DND-41 (cell line): ENCODE results near the gene CPLX1.

Experiments
- ATAC-seq: fragments of 200-7000 bp; cut with Tn5 transposase; 3 replicates; pipeline ENCODE4 v1.9.1; 2021; ENCODE audit warnings: low read depth; ENCODE audit not compliant: insufficient read depth
- DNase-seq: peaks from one replicate; pipeline ENCODE4 v3.0.0-alpha.2; 2020
- H2AFZ ChIP-seq: 2 replicates; pipeline ENCODE4 v1.6.0; 2012; ENCODE audit warnings: low read depth, low read length
- H3K27ac ChIP-seq: 2 replicates; pipeline ENCODE4 v1.5.1; 2012; ENCODE audit warnings: low read length, inconsistent platforms
- H3K27me3 ChIP-seq: fragments of 200-600 bp; sonication (generic); 2 replicates; pipeline ENCODE4 v1.6.0; 2012; ENCODE audit warnings: low read length, mild to moderate bottlenecking, inconsistent platforms; ENCODE audit not compliant: insufficient read depth, poor library complexity
- H3K36me3 ChIP-seq: 2 replicates; pipeline ENCODE4 v1.5.1; 2012; ENCODE audit warnings: low read length, inconsistent platforms; ENCODE audit not compliant: insufficient read depth
- H3K4me1 ChIP-seq: 2 replicates; pipeline ENCODE4 v1.5.1; 2012; ENCODE audit warnings: mild to moderate bottlenecking, low read length; ENCODE audit not compliant: insufficient read depth
- H3K4me2 ChIP-seq: 2 replicates; pipeline ENCODE4 v1.6.0; 2012; ENCODE audit warnings: mild to moderate bottlenecking, moderate library complexity, low read length, inconsistent platforms; ENCODE audit not compliant: insufficient read depth
- H3K4me3 ChIP-seq, 2 experiments: fragments of 200-600 bp in 1 of 2; shearing (Covaris generic) in 1 of 2; 2 replicates each; pipeline ENCODE4 v1.5.1; 2012 to 2016; ENCODE audit warnings: inconsistent platforms in 2 of 2, low read length in 2 of 2, mild to moderate bottlenecking in 2 of 2, low read depth in 1 of 2, moderate library complexity in 1 of 2
- H3K79me2 ChIP-seq: 2 replicates; pipeline ENCODE4 v1.6.0; 2012; ENCODE audit warnings: low read length, inconsistent platforms; ENCODE audit not compliant: insufficient read depth
- H3K9ac ChIP-seq: 2 replicates; pipeline ENCODE4 v1.6.0; 2012; ENCODE audit warnings: low read depth, mild to moderate bottlenecking, inconsistent platforms, low read length, moderate library complexity
- H3K9me3 ChIP-seq: 2 replicates; pipeline ENCODE4 v1.5.1; 2012; ENCODE audit warnings: low read length, moderate library complexity, mild to moderate bottlenecking, inconsistent platforms; ENCODE audit not compliant: insufficient read depth, severe bottlenecking
- H4K20me1 ChIP-seq: 2 replicates; pipeline ENCODE4 v1.6.0; 2012; ENCODE audit warnings: low read length; ENCODE audit not compliant: insufficient read depth
- EZH2 ChIP-seq: IDR thresholded peaks from 3 replicates; pipeline ENCODE4 v1.6.1; 2012; ENCODE audit warnings: borderline replicate concordance, low read depth, mild to moderate bottlenecking, moderate library complexity, low read length, inconsistent platforms; ENCODE audit not compliant: severe bottlenecking
- TF ChIP-seq, protein P1 (sequence below): IDR thresholded peaks from 2 replicates; pipeline ENCODE4 v1.5.1; 2012; ENCODE audit warnings: borderline replicate concordance, low read length, moderate library complexity, mild to moderate bottlenecking; ENCODE audit not compliant: poor library complexity, severe bottlenecking; ENCODE audit errors: extremely low read depth

CPLX1 gene

DNA sequence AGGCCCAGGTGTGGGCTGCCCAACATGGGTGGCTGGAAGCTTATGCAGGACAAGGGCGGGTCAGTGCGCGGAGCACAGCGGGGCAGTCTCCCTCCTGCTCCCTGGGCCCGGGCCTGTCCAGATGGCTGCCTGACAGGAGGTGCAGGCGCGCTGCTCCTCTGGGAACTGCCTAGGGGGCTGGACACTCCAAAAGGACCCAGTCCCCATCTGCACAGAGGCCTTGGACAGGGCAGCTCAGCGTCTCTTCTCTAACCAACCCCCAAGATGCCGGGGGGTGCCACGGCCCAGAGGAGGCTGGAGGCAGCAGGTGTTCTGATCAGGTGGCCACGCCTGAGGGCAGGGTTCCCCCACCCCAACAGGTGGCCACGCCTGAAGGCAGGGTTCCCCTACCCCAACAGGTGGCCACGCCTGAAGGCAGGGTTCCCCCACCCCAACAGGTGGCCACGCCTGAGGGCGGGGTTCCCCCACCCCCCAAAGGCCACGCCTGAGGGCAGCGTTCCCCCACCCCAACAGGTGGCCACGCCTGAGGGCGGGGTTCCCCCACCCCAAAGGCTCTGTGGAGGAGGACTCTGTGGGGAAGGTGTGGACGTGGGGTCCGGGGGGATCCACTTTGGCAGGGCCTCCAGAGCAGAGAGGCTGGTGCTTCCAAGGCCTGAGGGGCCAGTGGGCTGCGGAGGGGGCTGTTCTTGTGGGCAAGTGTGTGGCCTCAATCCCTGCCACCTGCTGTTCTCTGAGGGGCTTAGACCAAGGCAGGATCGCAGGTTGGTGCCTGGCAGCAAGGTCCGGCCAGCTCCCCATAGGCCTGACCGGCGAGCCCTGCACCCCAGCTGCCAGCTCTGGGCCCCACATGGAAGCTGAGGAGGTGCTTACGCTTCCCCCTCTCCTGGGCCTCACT, 36.1 kb downstream of the CPLX1 start:
- no peak for TF ChIP-seq EZH2
- TF ChIP-seq, protein P1, sequence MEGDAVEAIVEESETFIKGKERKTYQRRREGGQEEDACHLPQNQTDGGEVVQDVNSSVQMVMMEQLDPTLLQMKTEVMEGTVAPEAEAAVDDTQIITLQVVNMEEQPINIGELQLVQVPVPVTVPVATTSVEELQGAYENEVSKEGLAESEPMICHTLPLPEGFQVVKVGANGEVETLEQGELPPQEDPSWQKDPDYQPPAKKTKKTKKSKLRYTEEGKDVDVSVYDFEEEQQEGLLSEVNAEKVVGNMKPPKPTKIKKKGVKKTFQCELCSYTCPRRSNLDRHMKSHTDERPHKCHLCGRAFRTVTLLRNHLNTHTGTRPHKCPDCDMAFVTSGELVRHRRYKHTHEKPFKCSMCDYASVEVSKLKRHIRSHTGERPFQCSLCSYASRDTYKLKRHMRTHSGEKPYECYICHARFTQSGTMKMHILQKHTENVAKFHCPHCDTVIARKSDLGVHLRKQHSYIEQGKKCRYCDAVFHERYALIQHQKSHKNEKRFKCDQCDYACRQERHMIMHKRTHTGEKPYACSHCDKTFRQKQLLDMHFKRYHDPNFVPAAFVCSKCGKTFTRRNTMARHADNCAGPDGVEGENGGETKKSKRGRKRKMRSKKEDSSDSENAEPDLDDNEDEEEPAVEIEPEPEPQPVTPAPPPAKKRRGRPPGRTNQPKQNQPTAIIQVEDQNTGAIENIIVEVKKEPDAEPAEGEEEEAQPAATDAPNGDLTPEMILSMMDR = no peak
- Histone ChIP-seq H3K4me1 (no peaks in the 10 kb centered on the region), H4K20me1 (no peaks in the 10 kb centered on the region), H3K4me2 (no peak overlapping the region), H3K9me3 (no peaks in the 10 kb centered on the region), H3K79me2 (no peaks in the 10 kb centered on the region), H3K4me3 (no peak overlapping the region), H3K27me3 (no peaks in the 10 kb centered on the region), H3K9ac (no peak overlapping the region), H3K36me3 (no peaks in the 10 kb centered on the region), H3K27ac (no peak overlapping the region), H2AFZ (no peak overlapping the region)
- no peak for ATAC-seq
- DNase-seq = no peak

DNA sequence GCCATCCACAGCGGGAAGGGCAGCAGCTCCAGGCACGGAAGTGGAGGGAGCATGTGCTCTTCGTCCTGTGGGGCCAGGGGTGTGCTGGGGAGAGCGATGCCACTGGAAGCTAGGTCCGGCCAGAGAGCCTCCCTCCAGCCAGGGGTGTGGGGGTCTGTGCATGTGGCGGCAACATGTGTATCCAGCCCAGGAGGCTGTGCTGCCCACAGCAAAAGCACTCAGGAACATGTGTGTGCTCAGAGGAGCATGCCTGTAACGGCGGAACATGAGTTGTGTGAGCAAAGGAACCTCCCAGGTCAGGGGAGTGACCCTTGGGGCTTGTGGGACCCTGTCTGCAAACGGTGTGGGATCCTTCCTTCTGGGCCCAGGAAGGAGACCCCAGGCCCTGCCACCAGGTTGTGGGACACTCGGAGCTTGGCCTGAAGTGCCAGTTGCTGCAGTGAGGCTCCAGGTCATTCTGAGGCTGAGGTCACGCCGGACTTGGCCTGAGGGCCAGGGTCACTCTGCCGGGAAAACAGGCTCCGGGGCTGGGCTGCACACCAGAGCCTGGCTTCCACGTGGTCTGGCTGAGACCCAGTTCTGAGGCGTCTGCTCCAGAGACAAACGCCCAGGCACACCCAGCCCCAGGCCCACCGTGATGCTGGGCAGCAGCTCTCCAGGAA, 37.2 kb downstream of the CPLX1 start:
- Histone ChIP-seq H2AFZ (no peak overlapping the region), H3K9ac (no peak overlapping the region), H3K4me3 (no peak overlapping the region), H3K9me3 (no peaks in the 10 kb centered on the region), H3K4me1 (no peaks in the 10 kb centered on the region), H3K4me2 (no peak overlapping the region), H3K36me3 (no peaks in the 10 kb centered on the region), H3K79me2 (no peaks in the 10 kb centered on the region), H3K27me3 (no peaks in the 10 kb centered on the region), H4K20me1 (no peaks in the 10 kb centered on the region), H3K27ac (no peak overlapping the region)
- no peak for TF ChIP-seq EZH2
- TF ChIP-seq, protein P1 = no peak
- ATAC-seq = no peak
- no peak for DNase-seq

DNA sequence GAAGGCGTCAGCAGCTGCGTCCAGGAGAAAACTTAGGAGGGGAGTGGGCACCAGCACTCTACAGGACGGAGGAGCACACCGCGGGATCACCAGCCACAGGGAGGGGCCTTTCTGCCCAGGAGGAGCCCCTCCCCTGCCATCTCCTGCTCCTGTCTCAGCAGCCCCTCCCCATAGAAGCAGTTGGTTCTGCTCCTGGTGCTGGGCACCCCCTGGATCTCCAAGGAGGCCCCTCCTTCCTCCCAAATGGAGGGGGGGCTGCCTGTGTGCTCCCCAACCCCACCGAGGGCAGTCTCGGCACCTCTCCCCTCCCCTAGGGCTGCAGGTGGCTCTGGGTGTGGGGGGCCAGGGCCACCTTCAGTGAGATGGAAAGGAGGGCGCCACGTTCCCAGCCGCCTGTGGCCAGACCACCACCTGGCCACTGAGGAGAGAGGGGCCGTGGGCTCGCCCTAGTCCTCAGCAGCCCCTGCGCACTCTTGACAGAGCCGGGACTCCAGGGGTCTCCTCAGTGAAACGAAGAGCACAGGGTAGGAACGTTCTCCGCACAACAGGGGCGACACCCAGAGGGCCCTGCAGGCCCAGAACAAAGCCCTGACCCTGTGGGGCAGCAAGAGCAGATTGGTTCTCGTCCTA, 37.8 kb downstream of the CPLX1 start:
- Histone ChIP-seq H3K79me2 (no peaks in the 10 kb centered on the region), H4K20me1 (no peaks in the 10 kb centered on the region), H2AFZ (no peak overlapping the region), H3K9ac (no peak overlapping the region), H3K36me3 (no peaks in the 10 kb centered on the region), H3K4me2 (no peak overlapping the region), H3K4me3 (no peak overlapping the region), H3K27ac (no peak overlapping the region), H3K4me1 (peaks cover 1% of the 10 kb centered on the region; the same call in 1 of the 2 replicates), H3K9me3 (no peaks in the 10 kb centered on the region), H3K27me3 (no peaks in the 10 kb centered on the region)
- TF ChIP-seq, protein P1 = no peak
- no peak for TF ChIP-seq EZH2
- no peak for ATAC-seq
- DNase-seq = no peak
